ENCODE measurements around the gene ANKRD49. TPM values are rescaled to one million over a fixed set of nuclear protein-coding genes. Genes with fewer than 3 reads are reported as not detected.
A peak's percentile ranks its signal among the peaks of the same experiment; 100 is the strongest.

The ANKRD49 gene
- total and polyA plus RNA-seq, 2 of the 8 experiments (the other 6 are each of a cell fraction or from before 2014, with no cell fraction given), result 7.4 to 12.2 TPM

GRCh38 chr11:94511932-94512781 lies 18.4 kb downstream of the ANKRD49 start, which contains the start of gene C11orf97 (continued):
- TF ChIP-seq CTCF (IDR thresholded peaks at IDR 0.05; ENCODE audit: control extremely low read depth in 1 of 3, insufficient read depth in 1 of 3, low read depth in 1 of 3, low read length in 3 of 3), result peak in 1 of 3 experiments; percentile 0; a peak in 1 of 4 replicates
- TF ChIP-seq E2F6 (IDR thresholded peaks at IDR 0.05), result no peak
- peak; percentile 93 for TF ChIP-seq SAP30 (IDR thresholded peaks at IDR 0.05; ENCODE audit: insufficient read depth, insufficient replicate concordance, low read length)
- TF ChIP-seq SIN3A (conservative IDR thresholded peaks at IDR 0.05 in 1 of 2, IDR thresholded peaks at IDR 0.05 in 1 of 2; ENCODE audit: low read depth in 1 of 2, low read length in 2 of 2), result peak; percentile 97 to 98
- TF ChIP-seq USF2 (IDR thresholded peaks at IDR 0.05; ENCODE audit: low read length), result no peak
- no peak for TF ChIP-seq KDM4A (IDR thresholded peaks at IDR 0.05; ENCODE audit: low read depth, low read length, severe bottlenecking)
- TF ChIP-seq ASH2L (IDR thresholded peaks at IDR 0.05; ENCODE audit: low read length), result peak; percentile 34
- TF ChIP-seq TBP (IDR thresholded peaks at IDR 0.05; ENCODE audit: low read depth, low read length), result peak; percentile 55; the same call in 1 of the 2 replicates

Measured in H1 (cell line).